Measurements from ENCODE around the gene IL1F10.
A peak's percentile ranks its signal among the peaks of the same experiment; 100 is the strongest.

IL1F10 gene

GRCh38 chr2:113060396-113060795, 7.4 kb upstream of the IL1F10 start:
- DNase-seq = no peak

GRCh38 chr2:113060796-113061195, 7.0 kb upstream of the IL1F10 start:
- DNase-seq = no peak

- no peak for DNase-seq
Measured at GRCh38 chr2:113061241-113061640, 6.5 kb upstream of the IL1F10 start.

GRCh38 chr2:113061896-113062770, 5.6 kb upstream of the IL1F10 start:
- DNase-seq = no peak

DNA sequence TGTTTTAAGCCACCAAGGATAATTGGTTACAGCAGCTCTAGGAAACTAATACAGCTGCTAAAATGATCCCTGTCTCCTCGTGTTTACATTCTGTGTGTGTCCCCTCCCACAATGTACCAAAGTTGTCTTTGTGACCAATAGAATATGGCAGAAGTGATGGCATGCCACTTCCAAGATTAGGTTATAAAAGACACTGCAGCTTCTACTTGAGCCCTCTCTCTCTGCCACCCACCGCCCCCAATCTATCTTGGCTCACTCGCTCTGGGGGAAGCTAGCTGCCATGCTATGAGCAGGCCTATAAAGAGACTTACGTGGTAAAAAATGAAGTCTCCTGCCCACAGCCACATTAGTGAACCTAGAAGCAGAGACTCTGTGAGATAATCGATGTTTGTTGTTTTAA, 3.5 kb upstream of the IL1F10 start:
- no peak for DNase-seq

DNA sequence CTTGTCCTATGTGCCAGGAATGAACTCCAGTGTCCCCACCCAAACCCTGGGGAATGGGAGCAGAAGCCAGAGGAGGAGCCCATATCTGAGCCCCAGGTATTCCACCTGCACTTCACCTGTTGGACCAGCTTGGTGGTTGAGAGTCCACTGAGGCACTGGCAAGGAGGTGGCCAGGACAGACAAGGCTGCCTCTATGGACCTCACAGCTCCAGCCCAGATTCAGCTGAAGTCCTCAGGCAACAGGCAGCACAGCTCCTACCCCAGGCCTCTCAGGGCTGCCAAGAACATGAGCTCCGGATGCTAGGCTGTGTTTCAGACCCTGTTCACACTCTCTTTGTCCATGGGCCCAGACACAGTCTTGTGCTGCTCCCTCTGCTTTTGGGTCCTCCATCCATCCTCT, 2.9 kb upstream of the IL1F10 start:
- DNase-seq = no peak

DNA sequence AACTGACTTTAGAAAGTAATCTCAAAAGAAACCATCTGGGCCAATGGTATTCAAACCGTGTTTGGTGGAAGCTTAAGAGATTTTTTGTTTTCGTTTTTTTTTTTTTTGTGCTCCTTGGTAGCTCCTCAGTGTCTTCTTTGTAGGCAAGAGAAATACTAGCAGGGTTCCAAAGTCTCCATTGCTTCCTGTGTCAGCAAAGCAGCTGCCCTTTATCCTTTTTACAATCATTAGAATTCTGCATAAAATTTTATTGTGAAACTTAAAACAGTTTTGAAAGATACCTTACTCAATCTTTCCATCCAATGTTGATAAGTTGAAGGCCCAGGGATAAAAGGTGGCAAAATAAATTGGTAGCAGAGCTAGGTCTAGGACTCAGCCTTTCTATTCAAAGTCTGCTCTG, 479 bp downstream of the IL1F10 start:
- no peak for DNase-seq

DNA sequence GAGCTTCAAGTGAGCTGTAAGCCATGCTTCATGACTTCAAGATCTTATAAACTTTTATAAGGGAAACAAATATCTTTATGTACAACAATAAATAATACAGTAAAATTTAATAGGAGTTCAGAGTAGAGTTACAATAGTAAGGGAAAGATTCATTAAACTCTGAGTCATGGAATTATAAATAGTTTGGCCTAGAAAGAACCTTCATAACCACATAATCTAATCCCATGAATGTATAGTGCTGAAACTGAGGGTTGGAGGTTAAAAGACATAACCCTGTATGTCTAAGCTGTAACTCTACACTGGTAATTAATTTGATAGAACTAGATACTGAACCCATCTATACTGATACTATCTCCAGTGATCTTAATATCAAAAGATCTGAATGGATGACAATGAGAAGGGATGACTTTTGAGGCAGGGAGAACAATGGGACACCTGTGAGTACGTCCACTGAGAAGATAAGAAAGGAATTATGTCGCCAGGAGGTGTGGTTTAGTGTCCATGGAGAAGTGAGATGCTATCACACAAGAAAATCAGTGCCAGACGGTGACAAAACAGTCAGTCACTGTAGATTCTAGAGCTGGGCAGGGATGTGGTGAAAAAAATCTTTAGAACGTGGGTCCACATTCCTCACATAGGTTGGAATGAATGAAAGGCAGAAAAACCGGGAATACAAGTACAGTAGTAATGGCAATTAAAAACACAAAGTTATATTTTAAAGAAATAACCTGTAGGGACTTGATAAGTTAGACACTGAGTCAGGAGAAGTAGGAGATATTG, 1.1 kb downstream of the IL1F10 start:
- no peak for DNase-seq

DNA sequence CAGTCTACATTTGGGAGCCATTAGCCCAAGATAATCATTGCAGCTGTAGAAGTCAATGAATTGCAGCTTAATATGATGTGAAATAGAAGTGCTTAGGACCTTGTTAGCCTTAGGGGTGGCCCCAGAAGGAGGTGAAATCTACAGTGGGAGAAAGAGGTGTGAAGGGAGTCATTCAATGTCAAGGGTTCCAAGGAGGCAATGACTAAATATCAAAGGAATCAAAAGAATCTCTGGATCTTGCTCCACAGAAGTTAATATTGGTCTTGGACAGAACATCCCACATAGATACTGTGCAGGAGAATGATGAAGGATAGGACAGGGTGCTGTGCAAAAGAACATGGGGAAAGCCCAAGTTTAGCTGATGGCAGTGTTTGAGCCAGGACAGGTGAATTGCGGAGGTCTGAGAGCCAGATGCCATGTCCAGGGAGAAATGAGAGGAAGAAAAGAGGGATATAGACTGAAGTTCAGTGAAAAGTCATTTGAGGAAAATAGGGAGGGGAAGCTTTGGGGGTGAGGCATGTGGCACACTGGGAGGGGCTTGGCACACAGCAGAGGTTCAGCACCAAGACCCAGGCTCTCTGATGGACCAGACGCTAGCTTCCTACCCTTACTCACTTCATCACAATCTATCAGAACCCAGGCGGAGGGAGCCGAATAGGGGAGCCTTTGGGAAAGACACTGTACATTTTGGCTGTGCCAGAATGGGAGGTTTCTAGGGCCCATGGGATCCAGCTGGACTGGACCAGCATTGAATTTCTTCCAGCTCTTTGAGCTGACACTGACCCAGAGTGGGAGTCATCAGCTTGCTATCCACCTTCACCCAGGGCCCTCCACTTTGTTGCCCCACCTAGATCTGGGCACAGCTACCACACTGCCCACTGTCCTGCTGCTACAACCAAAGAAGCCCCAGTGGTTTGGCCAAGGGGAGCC, 2.2 kb downstream of the IL1F10 start:
- DNase-seq = no peak

DNA sequence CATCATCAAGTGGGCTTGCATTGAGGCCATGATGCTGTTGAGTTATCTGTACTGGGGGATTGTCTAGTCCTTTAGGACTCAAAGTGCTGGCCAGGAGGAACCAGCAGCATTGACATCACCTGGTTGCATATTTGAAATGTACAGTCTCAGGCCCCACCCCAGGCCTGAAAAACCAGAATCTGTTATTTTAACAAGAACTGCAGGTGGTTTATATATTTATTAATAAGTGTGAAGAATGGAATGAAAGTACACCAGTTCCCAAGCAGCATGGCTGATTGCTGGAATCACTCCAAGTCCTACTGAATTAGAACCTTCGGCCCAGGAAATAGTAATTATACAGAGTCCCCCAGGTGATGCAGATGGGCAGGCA, 2.8 kb downstream of the IL1F10 start:
- no peak for DNase-seq

- DNase-seq = no peak
Measured at GRCh38 chr2:113072584-113072983, 4.8 kb downstream of the IL1F10 start.

DNA sequence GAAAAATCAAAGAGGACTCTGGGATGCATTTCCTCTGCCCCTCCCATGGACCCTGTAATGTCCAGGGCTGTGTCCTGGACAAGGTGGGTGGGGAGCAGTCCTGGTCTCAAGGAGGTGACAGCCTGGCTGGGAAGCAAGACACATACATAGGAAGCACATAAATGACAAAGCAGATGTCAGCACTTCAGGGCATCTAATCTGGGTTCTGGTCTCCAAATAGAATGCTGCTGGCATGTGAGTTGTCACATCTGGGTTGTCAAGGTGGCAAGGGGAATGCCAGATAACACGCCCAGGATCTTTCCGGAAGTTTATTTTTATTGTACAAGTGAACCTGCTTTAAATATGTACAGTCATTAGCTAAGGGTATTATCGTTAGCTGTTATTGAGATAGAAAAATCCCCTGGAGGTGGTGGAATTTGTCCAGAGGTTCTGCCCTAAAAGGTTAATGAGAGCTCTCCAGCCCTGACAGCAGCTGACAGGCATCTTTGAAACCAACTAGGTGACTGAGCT, 5.6 kb downstream of the IL1F10 start:
- DNase-seq = no peak

DNA sequence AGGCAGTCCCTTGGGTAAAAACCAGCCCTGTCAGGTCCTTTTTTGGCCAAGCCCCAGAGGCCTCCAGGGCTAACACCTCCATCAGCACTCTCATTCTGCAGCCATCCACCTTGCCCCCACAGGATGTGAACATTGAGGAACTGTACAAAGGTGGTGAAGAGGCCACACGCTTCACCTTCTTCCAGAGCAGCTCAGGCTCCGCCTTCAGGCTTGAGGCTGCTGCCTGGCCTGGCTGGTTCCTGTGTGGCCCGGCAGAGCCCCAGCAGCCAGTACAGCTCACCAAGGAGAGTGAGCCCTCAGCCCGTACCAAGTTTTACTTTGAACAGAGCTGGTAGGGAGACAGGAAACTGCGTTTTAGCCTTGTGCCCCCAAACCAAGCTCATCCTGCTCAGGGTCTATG, 7.3 kb downstream of the IL1F10 start:
- DNase-seq = no peak

DNA sequence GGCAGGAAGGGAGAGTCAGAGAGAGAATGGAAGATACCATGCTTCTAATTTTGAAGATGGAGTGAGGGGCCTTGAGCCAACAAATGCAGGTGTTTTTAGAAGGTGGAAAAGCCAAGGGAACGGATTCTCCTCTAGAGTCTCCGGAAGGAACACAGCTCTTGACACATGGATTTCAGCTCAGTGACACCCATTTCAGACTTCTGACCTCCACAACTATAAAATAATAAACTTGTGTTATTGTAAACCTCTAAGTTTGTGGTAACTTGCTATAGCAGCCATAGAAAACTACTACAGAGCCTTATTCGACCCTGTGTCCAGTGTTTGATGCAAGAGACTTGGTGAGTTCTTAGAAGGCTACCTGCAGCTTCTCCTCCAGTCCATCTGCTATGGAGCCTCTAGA, 7.8 kb downstream of the IL1F10 start:
- DNase-seq = no peak

GRCh38 chr2:113076954-113077669, 9.3 kb downstream of the IL1F10 start:
- no peak for DNase-seq

DNA sequence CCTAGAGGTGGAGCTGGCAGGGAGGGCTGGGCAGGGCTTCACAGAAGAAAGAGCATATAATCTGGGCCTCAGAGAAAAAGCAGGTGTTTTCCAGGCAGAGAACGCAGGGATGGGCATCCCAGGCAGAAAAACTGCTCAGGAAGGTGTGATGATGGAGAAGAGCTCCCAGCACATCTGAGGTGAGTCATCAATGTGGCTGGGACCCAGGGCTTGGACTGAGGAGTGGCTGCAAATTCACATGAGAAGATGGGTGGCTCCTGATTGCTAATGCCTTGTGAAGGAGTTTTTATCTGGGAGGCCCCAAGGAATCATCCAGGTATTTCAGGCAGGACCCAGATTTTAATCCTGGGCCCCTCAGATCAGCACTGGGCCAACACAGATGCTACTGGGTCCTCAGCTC, 10.2 kb downstream of the IL1F10 start:
- no peak for DNase-seq

DNA sequence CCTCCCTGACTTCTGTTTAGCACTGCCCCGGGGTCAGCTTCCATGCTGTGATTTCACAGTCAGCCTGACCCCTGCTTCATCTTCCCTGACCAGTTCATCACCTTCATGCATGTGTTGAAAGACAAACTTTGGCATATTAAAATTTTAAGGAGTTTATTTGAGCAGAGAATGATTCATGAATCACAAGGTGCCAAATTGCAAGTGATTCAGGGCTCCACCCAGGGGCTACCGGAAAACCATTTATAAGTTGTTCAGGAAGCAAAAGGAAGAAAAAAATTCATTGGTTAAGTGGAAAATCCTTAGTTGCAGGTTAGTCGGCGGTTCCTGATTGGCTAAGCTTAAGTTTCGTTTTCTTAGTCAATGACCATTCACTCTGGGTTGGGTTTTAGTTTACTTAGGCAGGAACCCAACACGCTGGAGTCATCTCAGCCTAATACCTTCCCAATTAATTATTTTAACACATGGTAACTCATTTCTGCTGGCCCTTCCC, 10.6 kb downstream of the IL1F10 start:
- no peak for DNase-seq

GRCh38 chr2:113079131-113079530, 11.4 kb downstream of the IL1F10 start:
- DNase-seq = no peak

- DNase-seq = peak; percentile 38
Measured at GRCh38 chr2:113080134-113080533, 12.4 kb downstream of the IL1F10 start.

DNA sequence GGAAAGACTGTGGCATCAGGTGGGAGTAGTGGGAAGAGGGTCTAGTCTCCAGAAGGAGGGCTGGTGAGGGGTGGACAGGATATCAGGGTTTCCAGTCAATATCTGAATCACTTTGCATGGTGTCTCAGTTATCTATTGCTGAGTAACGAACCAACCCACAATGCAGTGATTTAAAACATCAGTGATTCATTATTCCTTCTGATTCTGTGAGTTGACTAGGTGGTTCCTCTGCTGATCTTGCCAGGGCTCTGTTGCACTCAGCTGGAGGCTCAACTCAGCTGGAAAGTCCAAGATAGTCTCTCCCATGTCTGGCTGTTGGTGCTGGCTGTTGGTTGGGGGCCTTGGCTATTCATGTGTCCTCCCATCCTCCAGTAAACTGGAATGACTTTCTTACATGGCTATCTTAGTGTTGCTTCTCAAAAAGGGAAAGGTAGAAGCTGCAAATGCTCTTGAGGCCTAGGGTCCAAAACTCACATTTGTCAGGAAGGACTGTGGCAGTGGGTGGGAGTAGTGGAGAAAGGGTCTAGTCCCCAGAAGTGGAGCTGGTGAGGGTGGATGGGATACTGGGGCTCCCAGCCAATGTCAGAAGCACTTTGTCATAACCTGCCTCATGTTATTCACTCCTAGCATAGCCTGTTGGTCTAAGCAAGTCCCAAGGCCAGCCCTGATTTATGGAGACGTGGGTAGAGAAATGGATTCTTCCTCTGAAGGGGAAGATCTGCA, 13.9 kb downstream of the IL1F10 start:
- DNase-seq = no peak

DNA sequence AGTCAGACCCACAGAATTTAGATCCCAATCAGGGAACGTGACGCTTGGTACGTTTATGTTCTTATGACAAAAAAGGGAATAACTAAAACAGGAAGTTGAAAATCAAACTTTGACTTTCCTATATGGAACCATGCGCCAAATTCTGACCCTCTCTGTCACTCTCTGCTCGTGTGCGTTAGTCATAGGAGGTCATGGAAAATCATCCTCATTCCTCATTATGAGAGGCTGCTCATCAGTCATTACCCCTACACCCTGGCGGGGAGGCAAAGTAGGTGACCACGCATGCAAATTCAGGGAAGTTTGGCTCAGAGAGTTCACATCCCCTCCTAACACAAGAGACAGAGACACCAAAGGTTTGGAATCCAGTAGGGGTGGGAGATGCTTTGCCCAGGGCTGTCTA, 15.5 kb downstream of the IL1F10 start:
- DNase-seq = no peak
